SK-N-SH treated with all-trans-retinoic acid at 6 μM for 48 hours (cell line): Measurements from ENCODE around the gene HMGCS2.
A peak's percentile ranks its signal among the peaks of the same experiment; 100 is the strongest.

ENCODE experiments used
- ATAC-seq: fragments of 200-7000 bp; cut with Tn5 transposase; 3 replicates; pipeline ENCODE4 v1.9.1; 2020; ENCODE audit warnings: mild to moderate bottlenecking, moderate library complexity
- ARNTL ChIP-seq: fragments of 450-650 bp; formaldehyde crosslinking; IDR thresholded peaks from 2 replicates; pipeline ENCODE4 v1.5.0; 2020; ENCODE audit warnings: low read depth, mild to moderate bottlenecking, moderate library complexity, borderline replicate concordance
- BACH2 ChIP-seq: fragments of 250-450 bp; sonication (Bioruptor Pico); IDR thresholded peaks from 2 replicates; pipeline ENCODE4 v1.9.0; 2021; ENCODE audit warnings: mild to moderate bottlenecking, borderline replicate concordance
- CSDC2 ChIP-seq: fragments of 250-450 bp; sonication (Bioruptor Pico); IDR thresholded peaks from 2 replicates; pipeline ENCODE4 v1.5.0; 2020; ENCODE audit warnings: mild to moderate bottlenecking, moderate library complexity
- CSRNP3 ChIP-seq: fragments of 250-450 bp; sonication (Bioruptor Pico); IDR thresholded peaks from 2 replicates; pipeline ENCODE4 v1.5.1; 2021; ENCODE audit warnings: mild to moderate bottlenecking, moderate library complexity
- ESRRG ChIP-seq: fragments of 250-450 bp; sonication (Bioruptor Pico); IDR thresholded peaks from 2 replicates; pipeline ENCODE4 v1.6.1; 2021; ENCODE audit warnings: mild to moderate bottlenecking
- GLIS3 ChIP-seq: fragments of 250-450 bp; sonication (Bioruptor Pico); IDR thresholded peaks from 2 replicates; pipeline ENCODE4 v1.5.0; 2020; ENCODE audit warnings: mild to moderate bottlenecking, moderate library complexity
- ISL1 ChIP-seq: fragments of 250-450 bp; sonication (Bioruptor Pico); IDR thresholded peaks from 2 replicates; pipeline ENCODE4 v2.1.2; 2022; ENCODE audit warnings: mild to moderate bottlenecking, moderate library complexity
- OSR1 ChIP-seq: fragments of 250-450 bp; sonication (Bioruptor Pico); IDR thresholded peaks from 2 replicates; pipeline ENCODE4 v1.8.0; 2022; ENCODE audit warnings: moderate library complexity, mild to moderate bottlenecking, inconsistent platforms
- PATZ1 ChIP-seq: fragments of 250-450 bp; sonication (Bioruptor Pico); IDR thresholded peaks from 2 replicates; pipeline ENCODE4 v1.8.0; 2020; ENCODE audit warnings: mild to moderate bottlenecking, moderate library complexity, borderline replicate concordance
- POU6F1 ChIP-seq: fragments of 250-450 bp; sonication (Bioruptor Pico); IDR thresholded peaks from 2 replicates; pipeline ENCODE4 v1.8.0; 2021; ENCODE audit warnings: low read depth, mild to moderate bottlenecking, moderate library complexity, borderline replicate concordance
- PPARA ChIP-seq: fragments of 250-450 bp; sonication (Bioruptor Pico); IDR thresholded peaks from 2 replicates; pipeline ENCODE4 v1.5.0; 2020; ENCODE audit warnings: mild to moderate bottlenecking, borderline replicate concordance
- RARB ChIP-seq: fragments of 250-450 bp; sonication (Bioruptor Pico); IDR thresholded peaks from 2 replicates; pipeline ENCODE4 v1.8.0; 2021; ENCODE audit warnings: mild to moderate bottlenecking, moderate library complexity
- SNAI2 ChIP-seq: fragments of 250-450 bp; sonication (Bioruptor Pico); IDR thresholded peaks from 2 replicates; pipeline ENCODE4 v1.5.0; 2020; ENCODE audit warnings: mild to moderate bottlenecking, moderate library complexity
- TCF4 ChIP-seq: fragments of 250-450 bp; sonication (Bioruptor Pico); IDR thresholded peaks from 2 replicates; pipeline ENCODE4 v1.8.0; 2021; ENCODE audit warnings: mild to moderate bottlenecking, moderate library complexity, borderline replicate concordance
- TOX ChIP-seq: fragments of 250-450 bp; sonication (Bioruptor Pico); IDR thresholded peaks from 2 replicates; pipeline ENCODE4 v1.8.0; 2021; ENCODE audit warnings: mild to moderate bottlenecking, moderate library complexity, borderline replicate concordance
- TSHZ2 ChIP-seq: fragments of 250-450 bp; sonication (Bioruptor Pico); IDR thresholded peaks from 2 replicates; pipeline ENCODE4 v1.5.0; 2020; ENCODE audit warnings: mild to moderate bottlenecking, moderate library complexity
- ZC3H10 ChIP-seq: fragments of 250-450 bp; sonication (Bioruptor Pico); IDR thresholded peaks from 2 replicates; pipeline ENCODE4 v1.5.1; 2021; ENCODE audit warnings: mild to moderate bottlenecking, moderate library complexity
- ZFP3 ChIP-seq: fragments of 250-450 bp; sonication (Bioruptor Pico); IDR thresholded peaks from 2 replicates; pipeline ENCODE4 v1.5.0; 2020; ENCODE audit warnings: mild to moderate bottlenecking, moderate library complexity
- ZFP30 ChIP-seq: fragments of 450-650 bp; formaldehyde crosslinking; IDR thresholded peaks from 2 replicates; pipeline ENCODE4 v1.5.0; 2022; ENCODE audit warnings: mild to moderate bottlenecking, moderate library complexity
- ZNF565 ChIP-seq: fragments of 450-650 bp; formaldehyde crosslinking; conservative IDR thresholded peaks from 2 replicates; pipeline ENCODE4 v1.5.0; 2020; ENCODE audit warnings: low read depth, mild to moderate bottlenecking, moderate library complexity
- ZNF70 ChIP-seq: fragments of 450-650 bp; formaldehyde crosslinking; IDR thresholded peaks from 2 replicates; pipeline ENCODE4 v1.5.0; 2020; ENCODE audit warnings: mild to moderate bottlenecking, moderate library complexity
- ZNF8 ChIP-seq: fragments of 450-650 bp; formaldehyde crosslinking; IDR thresholded peaks from 2 replicates; pipeline ENCODE4 v1.5.0; 2020; ENCODE audit warnings: mild to moderate bottlenecking, moderate library complexity

HMGCS2 gene

GRCh38 chr1:119772298-119772697 is 3.6 kb upstream of the HMGCS2 start:
- TF ChIP-seq PPARA (CRISPR knock-in tag) = no peak
- ATAC-seq = no peak

GRCh38 chr1:119771770-119772169 is 3.1 kb upstream of the HMGCS2 start:
- ATAC-seq = peak; percentile 25; the same call in 1 of the 3 replicates
- TF ChIP-seq CSRNP3 (CRISPR knock-in tag) (no peak), ZNF70 (CRISPR knock-in tag) (no peak), ZNF565 (no peak)

- no peak for TF ChIP-seq PPARA (CRISPR knock-in tag)
- no peak for TF ChIP-seq TSHZ2
- no peak for TF ChIP-seq SNAI2 (CRISPR knock-in tag)
- TF ChIP-seq GLIS3 (CRISPR knock-in tag) = no peak
- TF ChIP-seq TCF4 (CRISPR knock-in tag) = no peak
- TF ChIP-seq ESRRG (CRISPR knock-in tag) = no peak
- TF ChIP-seq ZFP3 = no peak
- no peak for TF ChIP-seq OSR1 (CRISPR knock-in tag)
- TF ChIP-seq ZNF8 (CRISPR knock-in tag) = no peak
- no peak for TF ChIP-seq ARNTL (CRISPR knock-in tag)
- TF ChIP-seq BACH2 = no peak
- no peak for TF ChIP-seq ZC3H10 (CRISPR knock-in tag)
- TF ChIP-seq PATZ1 (CRISPR knock-in tag) = no peak
- no peak for TF ChIP-seq POU6F1 (CRISPR knock-in tag)
- no peak for TF ChIP-seq TOX (CRISPR knock-in tag)
- no peak for TF ChIP-seq RARB (CRISPR knock-in tag)
- no peak for TF ChIP-seq ISL1
- no peak for TF ChIP-seq CSRNP3 (CRISPR knock-in tag)
- no peak for TF ChIP-seq ZNF70 (CRISPR knock-in tag)
- no peak for TF ChIP-seq CSDC2
- 0 out of 3 replicates have a peak, but pooled peaks have one; percentile 36 for ATAC-seq
These were observed 2.3 kb upstream of the HMGCS2 start for GRCh38 chr1:119771016-119771415.

- no peak for ATAC-seq
- TF ChIP-seq ZNF70 (CRISPR knock-in tag) = no peak
- no peak for TF ChIP-seq ZFP30 (CRISPR knock-in tag)
- no peak for TF ChIP-seq SNAI2 (CRISPR knock-in tag)
- TF ChIP-seq ZFP3 = no peak
- no peak for TF ChIP-seq ARNTL (CRISPR knock-in tag)
- no peak for TF ChIP-seq GLIS3 (CRISPR knock-in tag)
- no peak for TF ChIP-seq ESRRG (CRISPR knock-in tag)
- TF ChIP-seq ISL1 = no peak
- TF ChIP-seq BACH2 = no peak
- no peak for TF ChIP-seq ZNF565
These were observed 1.2 kb downstream of the HMGCS2 start for GRCh38 chr1:119767486-119767885.
